SH-SY5Y (cell line): Measurements from ENCODE around the gene NOL4L.

Source experiments
- GATA2 ChIP-seq: IDR thresholded peaks from 2 replicates; pipeline ENCODE4 v1.6.1; 2011; ENCODE audit warnings: mild to moderate bottlenecking, low read depth, low read length
- GATA3 ChIP-seq: IDR thresholded peaks from 2 replicates; pipeline ENCODE4 v1.6.1; 2011; ENCODE audit warnings: low read depth, mild to moderate bottlenecking, low read length, moderate library complexity

DNA sequence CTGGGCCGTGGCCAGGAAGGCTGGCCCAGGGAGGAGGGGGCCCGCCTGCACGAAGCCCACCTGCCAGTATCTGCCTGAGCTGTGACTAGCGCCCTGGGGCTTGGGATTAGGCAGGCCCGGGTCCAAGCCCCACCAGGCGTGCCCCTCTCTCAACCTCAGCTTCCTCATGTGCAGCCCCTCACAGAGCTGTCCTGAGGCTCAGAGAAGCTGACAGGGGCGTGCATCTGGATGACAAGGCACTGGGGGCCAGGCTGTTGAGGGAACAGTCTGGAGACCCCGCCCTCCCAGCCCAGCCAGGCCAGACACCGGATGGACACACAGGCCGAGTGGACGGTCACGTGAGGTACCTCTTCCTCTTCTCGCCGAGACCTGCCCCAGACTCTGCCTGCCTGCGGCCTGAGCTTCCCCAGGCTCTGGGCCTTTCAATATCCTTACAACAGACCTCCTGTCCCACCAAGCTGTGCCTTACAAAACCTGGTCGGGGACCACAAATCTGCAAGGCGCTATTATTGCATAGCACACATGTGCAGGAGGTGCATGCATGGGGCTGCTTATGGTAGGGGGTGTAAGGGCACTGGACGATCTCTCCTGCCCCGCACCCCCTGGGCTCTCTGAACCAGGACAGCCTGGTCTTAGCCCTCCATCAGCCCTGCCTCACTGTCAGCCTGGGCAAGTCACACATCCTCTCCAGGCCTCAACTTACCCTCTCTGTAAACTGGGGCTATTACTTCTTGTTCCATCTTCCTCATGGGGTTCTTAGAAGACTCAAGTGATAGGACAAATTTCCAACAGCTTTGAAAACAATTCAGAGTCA, 20.0 kb downstream of the NOL4L start:
- TF ChIP-seq GATA3 (no peak), GATA2 (no peak)
